Prostate gland (tissue), 2 donors: Measurements from ENCODE around the gene S1PR4.
"Not testable (repeated sequence)": the region's sequence is repeated elsewhere in the genome, so short reads cannot be mapped to it uniquely, and the experiment has no call there.

Experiments
- CTCF ChIP-seq, 4 experiments: fragments of 200-600 bp in 2 of 4; fragments of 450-650 bp in 2 of 4; sonication (generic) in 2 of 4; IDR thresholded peaks; 1 replicate in 3 of 4; 2 replicates in 1 of 4; pipeline ENCODE4 v1.5.1; 2016 to 2019; ENCODE audit warnings: antibody characterized with exemption in 4 of 4, mild to moderate bottlenecking in 2 of 4, moderate library complexity in 2 of 4
- POLR2A ChIP-seq: fragments of 450-650 bp; IDR thresholded peaks from one replicate; pipeline ENCODE4 v1.6.1; 2016; ENCODE audit warnings: antibody characterized with exemption, mild to moderate bottlenecking
- POLR2AphosphoS5 ChIP-seq: sonication (generic); formaldehyde crosslinking; IDR thresholded peaks from one replicate; pipeline ENCODE4 v1.6.1; 2017; ENCODE audit warnings: antibody characterized with exemption

GRCh38 chr19:3172673-3173000 is 5.9 kb upstream of the S1PR4 start:
- TF ChIP-seq CTCF (IDR thresholded peaks at IDR 0.05); POLR2A; POLR2AphosphoS5: not testable (repeated sequence)
